ENCODE measurements around the gene KEAP1. TPM values are rescaled to one million over a fixed set of nuclear protein-coding genes. Genes with fewer than 3 reads are reported as not detected.
A peak's percentile ranks its signal among the peaks of the same experiment; 100 is the strongest.
"Not testable (repeated sequence)": the region's sequence is repeated elsewhere in the genome, so short reads cannot be mapped to it uniquely, and the experiment has no call there.

KEAP1 gene
- total RNA-seq, 1 donor, result 60.5 TPM

DNA sequence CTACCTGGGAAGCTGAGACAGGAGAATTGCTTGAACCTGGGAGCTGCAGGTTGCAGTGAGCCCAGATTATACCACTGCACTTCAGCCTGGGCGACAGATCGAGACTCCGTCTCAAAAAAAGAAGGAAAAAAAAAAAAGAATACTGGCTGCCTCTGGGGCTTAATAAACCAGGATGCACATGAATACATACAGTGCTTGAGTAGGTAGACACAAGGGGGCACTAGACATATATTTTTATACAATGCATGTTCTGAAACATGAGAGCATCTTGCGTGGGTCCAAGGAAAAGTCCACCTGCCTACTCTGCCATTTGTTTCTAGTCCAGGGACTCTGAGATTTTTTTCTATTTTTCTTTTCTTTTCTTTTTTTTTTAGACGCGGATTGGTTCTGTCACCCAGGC is 31.2 kb downstream of the KEAP1 start:
- peak; percentile 49 for DNase-seq (ENCODE audit: low read depth)
- TF ChIP-seq, protein P1, sequence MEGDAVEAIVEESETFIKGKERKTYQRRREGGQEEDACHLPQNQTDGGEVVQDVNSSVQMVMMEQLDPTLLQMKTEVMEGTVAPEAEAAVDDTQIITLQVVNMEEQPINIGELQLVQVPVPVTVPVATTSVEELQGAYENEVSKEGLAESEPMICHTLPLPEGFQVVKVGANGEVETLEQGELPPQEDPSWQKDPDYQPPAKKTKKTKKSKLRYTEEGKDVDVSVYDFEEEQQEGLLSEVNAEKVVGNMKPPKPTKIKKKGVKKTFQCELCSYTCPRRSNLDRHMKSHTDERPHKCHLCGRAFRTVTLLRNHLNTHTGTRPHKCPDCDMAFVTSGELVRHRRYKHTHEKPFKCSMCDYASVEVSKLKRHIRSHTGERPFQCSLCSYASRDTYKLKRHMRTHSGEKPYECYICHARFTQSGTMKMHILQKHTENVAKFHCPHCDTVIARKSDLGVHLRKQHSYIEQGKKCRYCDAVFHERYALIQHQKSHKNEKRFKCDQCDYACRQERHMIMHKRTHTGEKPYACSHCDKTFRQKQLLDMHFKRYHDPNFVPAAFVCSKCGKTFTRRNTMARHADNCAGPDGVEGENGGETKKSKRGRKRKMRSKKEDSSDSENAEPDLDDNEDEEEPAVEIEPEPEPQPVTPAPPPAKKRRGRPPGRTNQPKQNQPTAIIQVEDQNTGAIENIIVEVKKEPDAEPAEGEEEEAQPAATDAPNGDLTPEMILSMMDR (IDR thresholded peaks at IDR 0.05; ENCODE audit: insufficient read depth, low read depth, low read length), result peak; percentile 46
- no peak overlapping the region for H3K4me3 ChIP-seq (ENCODE audit: low read depth, low read length)

DNA sequence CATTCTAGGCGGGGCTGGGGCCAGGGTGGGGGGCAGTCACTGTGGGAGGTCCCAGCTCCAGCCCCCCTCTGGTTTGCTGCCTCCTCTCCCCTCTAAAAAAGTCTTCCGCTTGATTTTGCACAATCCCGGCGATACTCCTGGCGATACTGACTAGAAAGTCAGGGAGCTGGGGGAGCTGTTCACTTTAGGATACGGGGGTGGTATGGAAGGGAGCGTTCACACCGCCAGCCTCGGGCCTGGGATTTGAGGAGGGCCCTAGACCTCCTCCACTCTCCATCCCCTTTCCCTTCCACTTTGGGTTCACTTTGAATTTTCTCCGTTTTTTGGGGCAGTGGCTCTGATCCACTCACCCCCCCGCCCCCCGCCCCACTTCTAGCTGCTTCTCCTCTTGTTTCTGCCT is 35.0 kb downstream of the KEAP1 start:
- TF ChIP-seq, protein P1 (IDR thresholded peaks at IDR 0.05; ENCODE audit: insufficient read depth, low read depth, low read length), result no peak
- DNase-seq (ENCODE audit: low read depth), result no peak

GRCh38 chr19:10467104-10467706 is 36.0 kb downstream of the KEAP1 start:
- DNase-seq (ENCODE audit: low read depth), result no peak
- no peak overlapping the region for H3K4me3 ChIP-seq (ENCODE audit: low read depth, low read length)
- TF ChIP-seq, protein P1 (IDR thresholded peaks at IDR 0.05; ENCODE audit: insufficient read depth, low read depth, low read length), result no peak

More for the DNA sequence above, 35.0 kb downstream of the KEAP1 start:
- no peak overlapping the region for H3K4me3 ChIP-seq (ENCODE audit: low read depth, low read length)

- H3K4me3 ChIP-seq (ENCODE audit: low read depth, low read length), result no peak overlapping the region
- DNase-seq (ENCODE audit: low read depth), result no peak
- TF ChIP-seq, protein P1 (IDR thresholded peaks at IDR 0.05; ENCODE audit: insufficient read depth, low read depth, low read length), result no peak
Measured at GRCh38 chr19:10464456-10464855, 38.7 kb downstream of the KEAP1 start.

DNA sequence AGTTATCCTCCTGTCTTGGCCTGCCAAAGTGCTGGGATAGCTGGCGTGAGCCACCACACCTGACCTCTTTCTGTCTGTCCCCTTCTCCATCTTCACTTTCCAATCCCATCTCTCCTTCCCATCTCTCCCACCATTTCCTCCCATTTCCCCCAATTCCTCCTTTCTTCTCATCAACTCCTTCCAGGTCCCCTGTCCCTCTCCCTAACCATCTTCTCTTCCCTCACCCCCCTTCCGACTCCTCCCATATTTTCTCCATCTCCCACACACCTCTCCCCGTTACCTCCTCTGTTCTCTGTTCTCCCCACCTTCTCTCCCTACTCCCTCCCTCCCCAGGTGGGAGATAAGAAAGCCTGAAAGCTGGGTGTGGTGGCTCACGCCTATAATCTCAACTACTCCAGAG is 40.6 kb downstream of the KEAP1 start:
- DNase-seq (ENCODE audit: low read depth), result no peak
- TF ChIP-seq, protein P1 (IDR thresholded peaks at IDR 0.05; ENCODE audit: insufficient read depth, low read depth, low read length), result no peak
- H3K4me3 ChIP-seq (ENCODE audit: low read depth, low read length), result no peak overlapping the region

DNA sequence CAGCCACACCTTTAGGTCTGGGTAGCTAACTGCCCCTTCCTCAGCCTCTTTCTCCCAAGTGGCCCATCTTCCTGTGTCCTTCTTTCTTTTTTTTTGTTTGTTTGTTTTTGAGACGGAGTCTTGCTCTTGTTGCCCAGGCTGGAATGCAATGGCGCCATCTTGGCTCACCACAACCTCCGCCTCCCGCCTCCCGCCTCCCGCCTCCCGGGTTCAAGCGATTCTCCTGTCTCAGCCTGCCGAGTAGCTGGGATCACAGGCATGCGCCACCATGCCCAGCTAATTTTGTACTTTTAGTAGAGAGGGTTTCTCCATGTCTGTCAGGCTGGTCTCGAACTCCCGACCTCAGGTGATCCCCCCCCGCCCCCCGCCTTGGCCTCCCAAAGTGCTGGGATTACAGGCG is 41.1 kb downstream of the KEAP1 start:
- H3K4me3 ChIP-seq (ENCODE audit: low read depth, low read length); DNase-seq (ENCODE audit: low read depth): not testable (repeated sequence)

GRCh38 chr19:10461047-10461949 is 41.9 kb downstream of the KEAP1 start:
- TF ChIP-seq, protein P1 (IDR thresholded peaks at IDR 0.05; ENCODE audit: insufficient read depth, low read depth, low read length), result no peak
- DNase-seq (ENCODE audit: low read depth), result peak; percentile 88
- peak overlapping the region; percentile 38 for H3K4me3 ChIP-seq (ENCODE audit: low read depth, low read length)
